ENCODE measurements around the gene SNX19.

Gene SNX19

DNA sequence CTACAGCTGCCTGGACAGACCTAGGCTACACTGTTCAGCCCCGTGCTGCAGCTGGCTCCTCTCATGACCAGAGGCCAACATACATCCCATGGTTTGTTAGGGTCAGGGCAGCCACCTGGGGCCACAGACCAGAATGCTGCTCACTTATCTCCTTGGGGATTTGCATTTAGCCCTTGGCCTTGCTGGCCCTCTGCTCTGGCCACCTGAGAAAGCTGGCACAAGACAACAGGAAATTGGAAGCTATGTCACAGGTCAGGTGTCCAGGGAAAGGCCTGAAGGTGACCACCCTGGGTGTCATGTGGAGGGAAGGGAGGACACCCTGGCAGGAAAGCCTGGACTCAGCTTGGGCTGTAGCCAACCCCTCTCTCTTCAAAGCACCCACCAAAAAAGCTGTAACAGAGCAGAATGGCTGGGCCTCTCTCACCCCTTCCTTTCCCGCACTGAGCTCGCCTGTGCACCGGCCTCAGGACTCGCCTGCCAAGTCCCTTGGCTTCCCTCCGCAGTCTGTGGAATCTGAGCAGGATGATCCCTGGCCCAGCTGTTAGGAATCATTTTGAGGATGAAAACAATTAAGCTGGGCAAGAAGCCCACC, 86.3 kb downstream of the SNX19 start:
- ATAC-seq: no peak
- TF ChIP-seq TCF4 (CRISPR knock-in tag; IDR thresholded peaks at IDR 0.05; ENCODE audit: borderline replicate concordance) (no peak), ISL1 (CRISPR knock-in tag; IDR thresholded peaks at IDR 0.05) (no peak), ARNTL (CRISPR knock-in tag; IDR thresholded peaks at IDR 0.05; ENCODE audit: borderline replicate concordance, low read depth) (no peak), SNAI2 (CRISPR knock-in tag; IDR thresholded peaks at IDR 0.05) (no peak), TOX (CRISPR knock-in tag; IDR thresholded peaks at IDR 0.05; ENCODE audit: borderline replicate concordance) (no peak), RARB (CRISPR knock-in tag; IDR thresholded peaks at IDR 0.05) (no peak), ESRRG (CRISPR knock-in tag; IDR thresholded peaks at IDR 0.05) (no peak), BACH2 (CRISPR knock-in tag; IDR thresholded peaks at IDR 0.05; ENCODE audit: borderline replicate concordance) (no peak)
- TF ChIP-seq, protein P1, sequence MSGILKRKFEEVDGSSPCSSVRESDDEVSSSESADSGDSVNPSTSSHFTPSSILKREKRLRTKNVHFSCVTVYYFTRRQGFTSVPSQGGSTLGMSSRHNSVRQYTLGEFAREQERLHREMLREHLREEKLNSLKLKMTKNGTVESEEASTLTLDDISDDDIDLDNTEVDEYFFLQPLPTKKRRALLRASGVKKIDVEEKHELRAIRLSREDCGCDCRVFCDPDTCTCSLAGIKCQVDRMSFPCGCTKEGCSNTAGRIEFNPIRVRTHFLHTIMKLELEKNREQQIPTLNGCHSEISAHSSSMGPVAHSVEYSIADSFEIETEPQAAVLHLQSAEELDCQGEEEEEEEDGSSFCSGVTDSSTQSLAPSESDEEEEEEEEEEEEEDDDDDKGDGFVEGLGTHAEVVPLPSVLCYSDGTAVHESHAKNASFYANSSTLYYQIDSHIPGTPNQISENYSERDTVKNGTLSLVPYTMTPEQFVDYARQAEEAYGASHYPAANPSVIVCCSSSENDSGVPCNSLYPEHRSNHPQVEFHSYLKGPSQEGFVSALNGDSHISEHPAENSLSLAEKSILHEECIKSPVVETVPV (CRISPR knock-in tag; IDR thresholded peaks at IDR 0.05): no peak
- TF ChIP-seq, protein P2, sequence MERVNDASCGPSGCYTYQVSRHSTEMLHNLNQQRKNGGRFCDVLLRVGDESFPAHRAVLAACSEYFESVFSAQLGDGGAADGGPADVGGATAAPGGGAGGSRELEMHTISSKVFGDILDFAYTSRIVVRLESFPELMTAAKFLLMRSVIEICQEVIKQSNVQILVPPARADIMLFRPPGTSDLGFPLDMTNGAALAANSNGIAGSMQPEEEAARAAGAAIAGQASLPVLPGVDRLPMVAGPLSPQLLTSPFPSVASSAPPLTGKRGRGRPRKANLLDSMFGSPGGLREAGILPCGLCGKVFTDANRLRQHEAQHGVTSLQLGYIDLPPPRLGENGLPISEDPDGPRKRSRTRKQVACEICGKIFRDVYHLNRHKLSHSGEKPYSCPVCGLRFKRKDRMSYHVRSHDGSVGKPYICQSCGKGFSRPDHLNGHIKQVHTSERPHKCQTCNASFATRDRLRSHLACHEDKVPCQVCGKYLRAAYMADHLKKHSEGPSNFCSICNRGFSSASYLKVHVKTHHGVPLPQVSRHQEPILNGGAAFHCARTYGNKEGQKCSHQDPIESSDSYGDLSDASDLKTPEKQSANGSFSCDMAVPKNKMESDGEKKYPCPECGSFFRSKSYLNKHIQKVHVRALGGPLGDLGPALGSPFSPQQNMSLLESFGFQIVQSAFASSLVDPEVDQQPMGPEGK (CRISPR knock-in tag; IDR thresholded peaks at IDR 0.05; ENCODE audit: borderline replicate concordance): no peak

DNA sequence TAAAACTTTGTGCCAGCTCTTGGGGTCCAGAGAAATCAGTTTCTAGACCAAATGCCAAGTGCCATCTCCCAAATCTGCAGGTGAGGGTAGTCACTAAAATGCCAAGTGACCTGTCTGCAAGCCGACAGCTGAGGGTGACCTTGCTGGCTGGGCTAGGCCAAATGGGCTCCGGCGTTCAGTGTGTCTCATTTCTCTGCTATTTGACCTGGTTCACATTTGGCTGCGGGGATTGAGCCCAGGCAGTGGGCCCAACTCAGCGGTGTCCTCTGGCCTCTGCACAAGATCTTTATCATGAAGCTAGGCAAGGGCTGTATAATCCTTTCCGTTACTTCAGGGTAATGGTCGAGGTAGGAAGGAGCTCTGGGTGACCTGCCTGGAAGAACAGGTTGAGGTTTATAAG, 87.5 kb downstream of the SNX19 start:
- no peak for ATAC-seq
- TF ChIP-seq CSDC2 (CRISPR knock-in tag; IDR thresholded peaks at IDR 0.05) (no peak), ZNF8 (CRISPR knock-in tag; IDR thresholded peaks at IDR 0.05) (no peak)

DNA sequence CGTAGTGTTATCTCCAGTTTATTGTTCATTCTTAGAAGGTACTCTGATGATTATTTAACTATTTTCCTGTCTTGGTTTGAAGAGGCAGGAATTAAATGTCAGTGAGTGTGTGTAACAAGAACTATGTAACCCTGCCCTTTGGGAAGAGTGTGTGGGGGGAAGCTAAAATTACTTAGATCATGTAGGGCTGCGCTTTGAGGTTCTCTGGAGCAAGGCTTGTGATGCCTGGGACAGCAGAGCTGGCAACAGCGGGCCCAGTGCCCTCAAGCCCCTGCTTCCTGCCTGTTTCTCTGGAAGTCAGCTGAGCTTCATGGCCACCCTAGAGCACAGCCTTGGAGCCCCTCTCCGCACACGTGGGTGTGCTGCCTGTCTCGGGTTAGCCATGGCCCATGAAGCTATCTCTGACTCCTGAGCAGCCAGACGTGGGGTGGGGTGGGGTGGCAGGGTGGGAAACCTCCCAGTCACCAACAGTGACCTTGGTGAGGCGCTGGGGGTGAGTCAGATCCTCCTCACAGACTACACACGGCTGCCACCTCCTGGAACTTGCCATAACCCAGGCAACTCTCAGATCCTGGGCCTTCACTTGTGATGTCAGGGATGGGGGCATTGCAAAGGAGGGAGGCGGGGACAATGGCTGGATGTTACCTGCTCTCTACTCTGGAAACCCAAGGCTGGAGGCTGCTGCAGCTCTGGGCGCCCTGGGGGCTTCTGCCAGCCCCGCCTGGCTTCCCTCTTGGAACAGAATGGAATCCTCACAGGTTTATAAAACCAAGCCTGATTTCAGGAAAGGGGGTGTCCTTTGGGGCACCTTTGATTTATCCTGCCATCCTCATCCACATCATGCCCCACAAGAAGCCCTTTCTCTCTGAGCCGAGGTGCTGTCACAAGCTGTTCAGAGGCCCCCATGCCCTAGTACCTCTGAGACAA, 88.6 kb downstream of the SNX19 start:
- no peak for TF ChIP-seq ZNF565 (CRISPR knock-in tag; conservative IDR thresholded peaks at IDR 0.05; ENCODE audit: low read depth)
- TF ChIP-seq TCF4 (CRISPR knock-in tag; IDR thresholded peaks at IDR 0.05; ENCODE audit: borderline replicate concordance): no peak
- TF ChIP-seq BACH2 (CRISPR knock-in tag; IDR thresholded peaks at IDR 0.05; ENCODE audit: borderline replicate concordance): no peak
- no peak for TF ChIP-seq SNAI2 (CRISPR knock-in tag; IDR thresholded peaks at IDR 0.05)
- TF ChIP-seq ZFP30 (CRISPR knock-in tag; IDR thresholded peaks at IDR 0.05): no peak
- TF ChIP-seq, protein P1 (CRISPR knock-in tag; IDR thresholded peaks at IDR 0.05): no peak
- TF ChIP-seq ISL1 (CRISPR knock-in tag; IDR thresholded peaks at IDR 0.05): no peak
- TF ChIP-seq, protein P3, sequence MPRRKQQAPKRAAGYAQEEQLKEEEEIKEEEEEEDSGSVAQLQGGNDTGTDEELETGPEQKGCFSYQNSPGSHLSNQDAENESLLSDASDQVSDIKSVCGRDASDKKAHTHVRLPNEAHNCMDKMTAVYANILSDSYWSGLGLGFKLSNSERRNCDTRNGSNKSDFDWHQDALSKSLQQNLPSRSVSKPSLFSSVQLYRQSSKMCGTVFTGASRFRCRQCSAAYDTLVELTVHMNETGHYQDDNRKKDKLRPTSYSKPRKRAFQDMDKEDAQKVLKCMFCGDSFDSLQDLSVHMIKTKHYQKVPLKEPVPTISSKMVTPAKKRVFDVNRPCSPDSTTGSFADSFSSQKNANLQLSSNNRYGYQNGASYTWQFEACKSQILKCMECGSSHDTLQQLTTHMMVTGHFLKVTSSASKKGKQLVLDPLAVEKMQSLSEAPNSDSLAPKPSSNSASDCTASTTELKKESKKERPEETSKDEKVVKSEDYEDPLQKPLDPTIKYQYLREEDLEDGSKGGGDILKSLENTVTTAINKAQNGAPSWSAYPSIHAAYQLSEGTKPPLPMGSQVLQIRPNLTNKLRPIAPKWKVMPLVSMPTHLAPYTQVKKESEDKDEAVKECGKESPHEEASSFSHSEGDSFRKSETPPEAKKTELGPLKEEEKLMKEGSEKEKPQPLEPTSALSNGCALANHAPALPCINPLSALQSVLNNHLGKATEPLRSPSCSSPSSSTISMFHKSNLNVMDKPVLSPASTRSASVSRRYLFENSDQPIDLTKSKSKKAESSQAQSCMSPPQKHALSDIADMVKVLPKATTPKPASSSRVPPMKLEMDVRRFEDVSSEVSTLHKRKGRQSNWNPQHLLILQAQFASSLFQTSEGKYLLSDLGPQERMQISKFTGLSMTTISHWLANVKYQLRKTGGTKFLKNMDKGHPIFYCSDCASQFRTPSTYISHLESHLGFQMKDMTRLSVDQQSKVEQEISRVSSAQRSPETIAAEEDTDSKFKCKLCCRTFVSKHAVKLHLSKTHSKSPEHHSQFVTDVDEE (CRISPR knock-in tag; IDR thresholded peaks at IDR 0.05): no peak
- TF ChIP-seq ZNF70 (CRISPR knock-in tag; IDR thresholded peaks at IDR 0.05): no peak
- no peak for TF ChIP-seq ARNTL (CRISPR knock-in tag; IDR thresholded peaks at IDR 0.05; ENCODE audit: borderline replicate concordance, low read depth)
- TF ChIP-seq ZFP3 (CRISPR knock-in tag; IDR thresholded peaks at IDR 0.05): no peak
- TF ChIP-seq OSR1 (CRISPR knock-in tag; IDR thresholded peaks at IDR 0.05): no peak
- ATAC-seq: peak; percentile 96

DNA sequence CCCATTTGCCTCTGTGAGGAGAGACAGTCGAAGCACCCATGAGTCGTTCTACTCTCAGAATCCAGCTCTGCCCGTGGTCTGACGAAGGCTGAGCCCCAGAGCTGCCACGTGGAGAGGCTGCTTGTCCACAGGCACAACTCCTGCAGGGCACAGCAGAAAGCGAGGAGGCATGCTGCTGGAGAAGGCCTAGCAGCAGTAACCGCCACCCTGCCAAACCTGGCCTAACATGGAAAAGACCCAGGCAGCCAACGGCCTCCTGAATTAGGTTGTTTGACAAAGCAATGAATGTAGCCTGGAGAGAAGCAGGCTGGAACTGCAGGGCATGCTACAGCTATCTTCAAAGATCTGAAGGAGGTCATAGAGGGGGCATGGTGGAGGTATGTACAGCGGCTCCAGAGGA, 89.7 kb downstream of the SNX19 start:
- TF ChIP-seq SNAI2 (CRISPR knock-in tag; IDR thresholded peaks at IDR 0.05) (no peak), ZFP30 (CRISPR knock-in tag; IDR thresholded peaks at IDR 0.05) (no peak)
- TF ChIP-seq, protein P2 (CRISPR knock-in tag; IDR thresholded peaks at IDR 0.05; ENCODE audit: borderline replicate concordance): no peak
- TF ChIP-seq, protein P4, sequence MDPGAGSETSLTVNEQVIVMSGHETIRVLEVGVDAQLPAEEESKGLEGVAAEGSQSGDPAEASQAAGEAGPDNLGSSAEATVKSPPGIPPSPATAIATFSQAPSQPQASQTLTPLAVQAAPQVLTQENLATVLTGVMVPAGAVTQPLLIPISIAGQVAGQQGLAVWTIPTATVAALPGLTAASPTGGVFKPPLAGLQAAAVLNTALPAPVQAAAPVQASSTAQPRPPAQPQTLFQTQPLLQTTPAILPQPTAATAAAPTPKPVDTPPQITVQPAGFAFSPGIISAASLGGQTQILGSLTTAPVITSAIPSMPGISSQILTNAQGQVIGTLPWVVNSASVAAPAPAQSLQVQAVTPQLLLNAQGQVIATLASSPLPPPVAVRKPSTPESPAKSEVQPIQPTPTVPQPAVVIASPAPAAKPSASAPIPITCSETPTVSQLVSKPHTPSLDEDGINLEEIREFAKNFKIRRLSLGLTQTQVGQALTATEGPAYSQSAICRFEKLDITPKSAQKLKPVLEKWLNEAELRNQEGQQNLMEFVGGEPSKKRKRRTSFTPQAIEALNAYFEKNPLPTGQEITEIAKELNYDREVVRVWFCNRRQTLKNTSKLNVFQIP (CRISPR knock-in tag; IDR thresholded peaks at IDR 0.05; ENCODE audit: borderline replicate concordance, low read depth): no peak
- TF ChIP-seq, protein P1 (CRISPR knock-in tag; IDR thresholded peaks at IDR 0.05): no peak
- no peak for ATAC-seq

Data from SK-N-SH treated with all-trans-retinoic acid at 6 μM for 48 hours (cell line).